ENCODE results near the gene FGF12.
A peak's percentile ranks its signal among the peaks of the same experiment; 100 is the strongest.

Gene FGF12

DNA sequence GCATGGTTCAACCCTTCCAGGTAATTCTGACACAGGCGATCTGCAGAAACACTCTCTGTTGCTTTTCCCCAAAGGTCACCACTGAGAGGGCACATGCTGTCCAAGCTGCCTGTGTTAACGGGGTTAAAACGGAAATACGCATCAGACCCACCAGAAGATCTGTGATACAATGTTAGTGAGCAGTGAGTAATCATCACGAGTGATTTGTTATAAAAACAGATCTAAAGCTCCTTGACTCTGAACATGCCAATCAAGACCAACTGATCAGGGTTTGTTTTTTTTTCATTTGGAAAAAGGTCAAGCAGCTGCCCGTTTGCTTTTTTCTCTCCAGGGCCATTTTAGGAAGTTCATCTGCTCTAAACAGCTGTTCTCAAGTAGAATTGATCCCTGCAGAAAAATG is 43.2 kb downstream of the FGF12 start:
- peak; percentile 1 for DNase-seq (ENCODE audit: low read depth)

DNA sequence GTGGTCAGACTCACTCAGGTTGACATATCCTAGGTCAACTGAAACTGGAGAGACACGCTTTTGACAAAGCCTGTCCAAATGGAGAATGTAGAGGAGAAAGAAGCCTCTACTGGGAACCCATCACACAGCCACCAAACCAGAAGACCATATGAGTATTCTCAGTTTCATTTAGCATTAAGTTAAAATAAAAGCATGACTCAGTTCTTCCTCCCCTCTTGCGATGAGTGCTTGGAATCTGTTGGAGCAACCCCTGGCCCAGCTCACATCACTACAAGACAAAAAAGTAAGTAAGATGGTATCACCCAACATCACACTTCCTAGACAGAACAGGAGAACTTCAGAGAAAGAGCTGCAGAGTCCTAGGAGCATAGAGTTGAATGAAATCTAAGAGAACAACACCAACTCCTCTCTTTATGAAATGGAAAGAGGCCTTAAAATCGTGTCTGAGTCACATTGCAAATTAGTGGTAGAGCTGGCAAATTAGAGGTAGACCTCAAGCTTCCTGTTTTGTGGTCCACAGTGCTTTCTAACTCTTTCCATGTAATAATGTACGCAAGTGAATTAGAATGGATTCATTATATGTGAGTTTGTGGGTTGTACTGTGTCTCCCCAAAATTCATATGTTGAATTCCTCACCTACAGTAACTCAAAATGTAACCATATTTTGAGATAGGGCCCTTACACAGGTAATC is 51.2 kb downstream of the FGF12 start:
- DNase-seq (ENCODE audit: low read depth): no peak

DNA sequence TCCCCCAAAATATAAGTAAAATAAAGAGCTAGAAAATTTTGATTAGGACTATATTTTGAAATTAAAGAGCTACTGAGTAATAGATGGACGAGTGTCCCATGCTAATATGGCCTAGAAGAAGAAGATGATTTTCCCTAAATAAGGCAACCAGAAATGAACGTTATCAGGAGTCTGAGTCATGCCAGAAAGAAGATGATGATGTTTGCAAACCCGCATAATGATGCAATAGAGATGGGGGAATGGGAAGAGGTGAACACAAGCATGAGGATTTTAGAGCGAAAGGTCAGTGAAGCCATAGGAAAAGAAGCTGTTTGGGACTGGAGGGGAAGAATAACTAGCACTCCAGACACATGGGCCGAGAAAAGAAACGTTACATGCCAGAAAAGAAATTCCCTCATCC is 71.7 kb downstream of the FGF12 start:
- DNase-seq (ENCODE audit: low read depth): no peak

DNA sequence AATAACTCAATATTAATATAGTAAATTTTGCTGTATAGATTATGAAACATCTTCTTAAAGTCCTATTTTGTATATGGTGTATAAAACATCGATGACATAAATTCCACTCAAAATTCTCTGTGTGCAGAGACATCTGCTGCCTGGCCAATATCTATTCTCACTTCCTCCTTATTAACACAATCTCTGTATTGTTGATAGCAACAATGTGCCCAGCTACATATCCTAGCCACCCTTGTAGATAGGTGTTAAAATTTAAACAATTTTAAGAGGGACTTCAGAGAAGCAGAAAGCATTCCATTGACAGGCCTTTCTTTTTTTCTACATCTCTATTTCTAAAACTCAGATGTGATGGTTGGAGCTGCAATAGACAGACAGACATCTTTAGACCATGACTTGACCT is 72.3 kb downstream of the FGF12 start:
- DNase-seq (ENCODE audit: low read depth): no peak

DNA sequence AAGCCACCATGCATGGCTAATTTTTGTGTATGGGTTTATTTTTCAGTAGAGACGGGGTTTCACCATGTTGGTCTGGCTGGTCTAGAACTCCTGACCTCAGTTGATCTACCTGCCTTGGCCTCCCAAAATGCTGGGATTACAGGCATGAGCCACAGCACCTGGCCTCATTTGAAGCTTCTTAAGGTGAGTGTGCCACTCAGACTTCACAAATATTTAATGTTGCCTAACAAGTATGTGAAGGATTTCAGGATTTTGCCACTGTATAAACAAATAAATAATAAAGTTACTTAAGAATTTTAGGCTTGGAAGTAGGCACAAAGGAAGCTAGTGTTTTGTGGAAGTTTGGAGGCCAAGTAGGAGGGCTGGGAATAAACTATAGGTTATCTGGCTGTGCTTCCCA is 73.5 kb downstream of the FGF12 start:
- no peak for DNase-seq (ENCODE audit: low read depth)

DNA sequence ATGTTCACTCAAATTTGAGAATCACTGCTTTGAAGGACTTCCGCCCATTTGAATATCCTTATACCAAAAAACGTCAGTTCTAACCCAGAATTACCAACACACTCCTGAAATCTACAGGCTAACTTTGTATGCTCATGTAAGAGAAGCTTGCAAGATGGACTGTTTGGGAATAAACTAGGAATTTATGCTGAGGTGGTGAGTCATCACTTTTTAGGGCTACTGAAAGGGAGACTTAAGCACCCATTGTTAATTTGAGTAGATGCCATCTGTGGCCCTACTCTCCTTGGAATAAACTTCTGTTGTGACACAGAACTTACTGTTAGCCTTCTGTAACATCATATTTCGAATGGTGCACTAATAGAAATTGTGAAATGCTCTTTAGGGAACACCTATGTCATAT is 74.6 kb downstream of the FGF12 start:
- DNase-seq (ENCODE audit: low read depth): no peak

DNA sequence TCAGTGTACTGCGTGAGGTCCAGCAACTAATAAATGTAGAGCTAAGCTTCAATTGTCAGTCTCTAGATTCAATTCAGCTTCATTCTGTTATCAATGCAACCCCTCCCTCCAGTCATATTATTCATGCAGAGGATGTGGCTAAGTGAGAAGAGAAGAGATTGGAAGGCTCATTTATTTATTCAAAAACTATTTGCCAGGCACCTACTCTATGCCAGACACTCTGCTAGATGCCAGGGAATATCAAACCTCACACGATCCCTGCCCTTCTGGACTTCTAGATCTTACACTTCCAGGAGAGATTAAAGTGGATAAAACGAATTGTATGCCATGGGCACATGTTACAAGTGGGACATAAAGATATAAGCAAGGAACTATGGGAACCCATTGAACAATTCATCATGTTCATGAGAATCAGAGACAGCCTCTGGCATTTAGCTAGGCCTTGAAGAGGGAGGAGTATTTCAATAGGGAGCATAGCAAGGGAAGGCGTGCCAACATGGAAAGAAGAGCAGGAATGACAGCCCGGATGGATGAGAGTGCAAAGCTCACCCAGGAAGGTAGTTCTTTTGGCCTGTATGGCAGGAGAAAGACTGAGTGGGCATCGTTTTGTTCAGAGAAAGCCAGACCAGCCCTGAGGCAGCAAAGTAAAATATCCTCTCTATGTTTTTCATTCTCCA is 75.4 kb downstream of the FGF12 start:
- DNase-seq (ENCODE audit: low read depth): no peak

DNA sequence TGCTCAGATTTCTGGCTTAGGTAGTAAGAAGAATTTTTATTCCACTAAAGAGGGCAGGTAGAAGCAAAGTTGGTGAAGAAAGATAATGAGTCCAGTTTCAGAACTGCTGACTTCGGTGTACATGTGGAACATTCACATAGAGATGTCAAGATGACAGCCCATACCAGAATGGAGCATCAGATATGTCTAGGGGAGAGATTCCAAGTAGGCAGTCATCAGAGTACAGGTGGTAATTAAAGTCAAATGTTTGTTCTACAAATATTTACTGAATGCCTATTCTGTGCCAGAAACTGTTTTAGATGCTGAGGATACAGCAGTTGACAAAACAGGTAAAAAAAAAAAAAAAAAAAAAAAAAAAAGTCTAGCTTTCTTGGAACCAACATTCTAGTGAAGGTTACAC is 81.9 kb downstream of the FGF12 start:
- DNase-seq (ENCODE audit: low read depth): no peak

DNA sequence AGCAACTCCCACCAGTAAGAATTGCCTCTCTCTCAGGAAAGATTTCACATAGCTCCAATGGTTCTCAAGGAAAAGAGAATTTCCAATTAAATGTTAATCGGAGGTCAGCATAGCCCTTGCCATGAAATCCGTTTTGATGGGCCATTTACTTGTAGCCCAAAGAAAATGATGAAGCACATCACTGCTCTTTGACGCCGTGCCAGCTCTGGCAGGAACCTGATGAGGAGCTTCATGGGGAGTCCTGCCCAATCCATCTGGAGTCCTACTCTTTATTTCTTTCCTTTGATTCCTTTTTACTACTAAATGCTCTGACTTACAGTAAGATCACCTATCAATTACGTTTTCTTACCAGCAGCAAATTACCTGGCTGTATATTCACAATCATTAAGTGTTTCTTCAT is 84.7 kb downstream of the FGF12 start:
- DNase-seq (ENCODE audit: low read depth): no peak

DNA sequence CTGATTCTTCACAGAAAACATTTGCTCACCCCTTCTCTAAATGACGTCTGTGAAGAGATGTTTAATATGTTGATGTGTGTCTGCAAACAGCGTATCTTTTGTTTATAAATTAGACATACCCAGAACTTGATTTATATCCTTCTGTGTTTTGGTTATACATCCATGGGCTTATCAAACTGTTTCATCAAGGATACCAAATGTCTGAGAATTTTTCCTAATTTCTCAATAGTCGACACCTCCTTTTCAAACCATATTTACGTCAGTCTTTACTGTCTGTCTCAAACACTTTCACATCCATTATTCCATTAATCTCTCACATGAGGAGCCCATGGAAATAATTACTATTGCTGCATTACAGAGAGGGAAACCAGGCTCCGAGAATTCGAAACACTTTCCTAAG is 85.4 kb downstream of the FGF12 start:
- DNase-seq (ENCODE audit: low read depth): no peak

DNA sequence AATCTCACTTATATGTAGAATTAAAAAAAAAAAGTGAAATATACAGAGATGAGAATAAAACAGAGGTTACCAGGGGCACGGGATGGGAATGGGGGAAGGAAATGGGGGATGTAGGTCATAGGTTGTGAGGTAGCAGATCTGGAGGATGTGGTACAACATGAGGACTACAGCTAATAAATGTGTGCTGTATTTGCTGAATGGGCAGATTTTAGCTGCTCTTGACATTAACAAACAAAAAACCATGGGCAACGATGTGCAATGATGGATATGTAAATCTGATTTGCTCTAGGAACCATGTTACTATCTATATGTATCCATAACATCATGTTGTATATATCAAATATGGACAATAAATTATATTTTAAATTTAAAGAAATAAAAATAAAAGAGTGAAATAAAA is 87.4 kb downstream of the FGF12 start:
- DNase-seq (ENCODE audit: low read depth): no peak

DNA sequence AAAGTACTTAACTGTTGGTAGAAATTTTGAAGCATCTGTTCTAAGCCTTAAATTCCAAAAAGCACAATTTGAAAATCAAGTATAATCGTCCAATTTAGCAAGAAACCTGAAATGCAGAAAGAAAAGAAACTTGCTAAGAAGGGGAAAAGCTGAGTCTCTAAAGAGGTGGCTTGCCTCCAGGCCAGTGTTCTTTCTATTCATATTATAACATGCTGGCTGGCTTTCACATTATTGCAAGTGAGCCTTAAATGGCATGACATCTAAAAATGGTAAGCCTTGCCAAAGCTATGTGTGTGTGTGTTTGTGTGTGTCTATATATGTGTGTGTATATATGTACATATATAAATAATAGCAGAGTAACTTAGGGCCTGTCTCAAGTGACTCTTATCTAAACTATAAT is 89.5 kb downstream of the FGF12 start:
- DNase-seq (ENCODE audit: low read depth): no peak

DNA sequence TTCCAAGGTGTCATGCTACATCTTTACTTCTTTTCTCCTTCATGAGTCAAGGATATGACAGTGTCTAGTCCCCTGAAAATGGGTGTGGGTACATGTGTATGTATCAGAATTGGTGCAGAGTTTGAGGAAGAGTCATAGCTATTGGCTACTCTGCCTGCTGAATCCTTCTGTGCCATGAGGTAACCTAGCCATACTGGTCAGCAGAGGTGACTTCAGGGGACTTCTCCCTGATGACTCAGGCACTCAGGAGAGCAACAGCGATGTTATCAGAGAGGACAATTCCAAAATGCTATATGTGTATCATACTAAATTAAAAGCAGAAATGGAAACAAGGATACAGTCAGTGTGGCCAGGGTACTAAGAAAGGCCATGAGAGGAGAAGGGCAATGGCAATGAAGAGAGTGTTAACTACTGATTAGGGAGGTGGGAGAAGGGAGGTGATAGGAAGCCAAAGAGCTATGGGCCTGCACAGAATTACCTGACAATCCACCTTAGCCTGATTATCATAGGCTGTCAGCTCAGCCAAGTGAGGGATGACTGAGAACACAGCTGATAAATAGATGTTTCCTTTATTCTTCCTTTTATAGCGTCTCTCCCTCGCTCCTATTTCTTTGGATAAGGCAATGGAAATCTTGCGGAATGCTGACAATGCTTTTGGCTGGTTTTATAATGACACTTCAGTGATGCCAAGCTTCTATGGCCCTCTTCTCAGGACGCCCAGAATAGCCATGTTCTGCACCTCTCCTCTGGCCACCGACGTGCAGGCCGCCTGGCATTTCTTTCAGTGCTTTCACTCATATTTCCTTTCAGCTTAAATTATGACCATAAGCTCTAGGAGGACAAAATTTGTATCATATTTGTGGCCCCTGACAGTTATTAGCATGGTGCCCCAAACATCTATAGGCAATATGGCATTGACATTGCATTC is 90.6 kb downstream of the FGF12 start:
- DNase-seq (ENCODE audit: low read depth): no peak

DNA sequence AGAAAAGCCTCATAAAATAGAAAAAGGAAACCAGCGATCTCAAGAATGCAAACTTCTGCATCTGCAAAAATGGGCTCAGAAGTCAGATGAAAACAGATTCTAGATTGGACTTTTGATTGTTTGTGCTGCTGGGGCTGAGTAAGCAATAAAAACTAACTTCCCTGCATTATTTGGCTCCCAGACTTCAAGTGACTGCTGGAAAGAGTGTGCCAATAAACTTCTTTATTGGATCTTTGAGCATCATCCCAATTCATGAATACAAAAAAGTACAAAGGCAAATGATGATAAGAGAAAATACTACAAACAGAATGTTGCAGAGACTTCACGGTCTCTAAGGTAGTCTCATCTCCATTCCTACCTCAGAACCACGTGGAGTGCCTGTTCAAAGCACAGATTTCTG is 97.9 kb downstream of the FGF12 start:
- DNase-seq (ENCODE audit: low read depth): no peak

DNA sequence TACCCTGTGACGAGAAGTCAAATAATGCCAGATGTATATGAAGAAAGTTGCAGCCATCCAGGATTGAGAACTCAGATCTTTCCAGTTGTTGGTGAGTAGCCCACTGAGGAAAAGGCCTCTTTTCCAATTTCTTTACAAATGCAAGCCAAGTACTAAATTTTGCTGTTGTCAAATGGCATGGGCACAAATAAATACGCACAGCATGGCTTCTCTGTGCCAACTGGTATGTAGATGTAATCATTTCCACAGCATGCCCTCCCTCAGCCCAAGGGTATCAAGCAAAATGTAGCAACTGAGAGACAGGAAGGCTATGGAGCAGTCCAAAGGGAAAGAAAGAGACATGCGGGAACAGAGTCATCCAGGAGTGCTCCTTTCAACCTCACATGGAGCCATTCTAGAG is 105.4 kb downstream of the FGF12 start:
- no peak for DNase-seq (ENCODE audit: low read depth)

DNA sequence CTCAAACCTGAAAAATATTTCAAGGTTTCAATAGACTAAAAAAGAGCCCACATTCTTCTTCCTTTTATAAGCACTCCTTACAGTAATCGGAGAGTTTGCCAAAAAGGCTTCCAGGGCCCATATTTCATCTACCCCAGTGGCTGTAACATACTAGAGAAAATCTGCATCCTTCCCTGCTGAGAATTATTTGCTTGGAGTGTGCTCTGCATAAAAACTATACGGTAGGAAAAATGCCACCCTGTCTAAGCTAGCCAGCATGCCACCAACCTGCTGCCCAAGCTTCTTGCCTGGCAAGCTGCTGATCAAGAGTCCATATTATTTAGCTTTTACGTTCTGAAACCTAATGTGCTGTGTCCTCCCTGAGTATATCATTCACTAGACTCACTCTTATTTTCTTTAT is 107.1 kb downstream of the FGF12 start:
- no peak for DNase-seq (ENCODE audit: low read depth)

DNA sequence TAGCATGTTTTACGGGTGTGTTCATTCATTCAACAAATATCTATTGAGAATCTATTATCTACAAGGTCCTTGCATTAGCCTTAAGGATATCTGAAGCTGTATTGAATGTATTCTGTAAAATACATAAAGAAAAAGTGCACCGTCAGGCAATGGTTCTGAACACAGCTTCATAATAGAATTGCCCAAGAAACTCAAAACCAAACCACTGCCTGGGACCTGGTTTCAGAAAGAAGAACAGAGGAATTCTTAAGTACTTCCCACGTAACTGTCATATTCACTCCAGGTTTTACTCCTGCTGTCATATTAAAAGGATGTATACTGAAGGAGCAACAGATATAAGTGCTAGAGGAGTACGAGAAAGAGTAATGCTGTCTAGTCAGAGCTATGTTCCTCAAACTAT is 115.9 kb downstream of the FGF12 start:
- DNase-seq (ENCODE audit: low read depth): no peak

DNA sequence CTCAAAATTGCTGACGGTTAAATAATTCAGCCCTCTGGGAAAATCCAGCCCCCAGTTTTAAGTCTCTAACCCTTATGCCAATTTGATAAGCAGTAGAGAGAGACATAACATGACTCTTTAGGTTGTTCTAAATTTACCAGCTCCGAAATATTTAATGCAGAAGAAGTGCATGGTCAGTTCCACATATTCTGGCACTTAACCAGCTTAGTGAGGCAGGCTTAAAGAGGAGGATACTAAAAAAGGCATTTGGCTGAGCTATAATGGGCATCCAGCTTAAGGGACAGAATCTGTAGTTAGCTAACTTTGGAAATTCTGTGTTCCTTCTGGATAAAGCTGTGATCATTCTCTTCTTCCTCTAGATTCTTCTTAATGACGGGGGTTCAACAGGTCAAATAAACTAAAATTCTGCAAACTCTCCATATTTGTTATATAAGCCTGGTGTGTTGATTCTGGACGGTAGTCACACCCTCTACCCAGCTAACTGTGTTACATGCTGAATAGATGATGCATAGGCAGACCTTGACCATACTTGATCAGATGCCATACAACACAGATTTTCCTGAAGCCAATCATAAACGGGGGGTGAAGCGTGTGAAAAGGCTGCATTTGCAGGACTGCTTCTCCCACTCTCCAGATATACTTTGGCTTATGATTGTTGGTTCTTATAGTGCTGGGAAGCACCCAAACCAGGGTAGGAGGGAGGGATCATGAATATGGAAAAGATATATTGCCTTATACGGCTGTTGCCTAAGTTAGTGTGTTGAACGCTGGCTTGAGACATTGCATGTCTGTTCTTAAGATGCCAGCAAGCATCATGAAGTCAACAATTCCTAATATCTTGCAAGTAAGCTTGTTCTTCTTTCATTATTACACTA is 118.4 kb downstream of the FGF12 start:
- no peak for DNase-seq (ENCODE audit: low read depth)

DNA sequence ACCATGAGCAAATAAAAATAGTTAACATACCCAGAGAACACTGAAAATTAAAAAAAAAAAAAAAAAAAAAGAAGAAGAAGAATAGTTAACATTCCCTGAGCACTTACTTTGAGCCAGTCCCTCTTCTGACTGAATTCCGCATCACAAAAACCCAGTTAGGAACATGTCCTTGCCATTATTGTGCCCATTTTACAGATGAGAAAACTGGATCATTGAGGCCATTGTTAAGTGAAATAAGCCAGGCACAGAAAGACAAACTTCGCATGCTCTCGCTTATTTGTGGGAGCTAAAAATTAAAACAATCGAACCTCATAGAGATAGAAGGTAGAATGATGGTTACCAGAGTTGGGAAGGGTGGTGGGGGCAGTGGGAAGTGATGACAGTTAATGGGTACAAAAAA is 119.5 kb downstream of the FGF12 start:
- no peak for DNase-seq (ENCODE audit: low read depth)

DNA sequence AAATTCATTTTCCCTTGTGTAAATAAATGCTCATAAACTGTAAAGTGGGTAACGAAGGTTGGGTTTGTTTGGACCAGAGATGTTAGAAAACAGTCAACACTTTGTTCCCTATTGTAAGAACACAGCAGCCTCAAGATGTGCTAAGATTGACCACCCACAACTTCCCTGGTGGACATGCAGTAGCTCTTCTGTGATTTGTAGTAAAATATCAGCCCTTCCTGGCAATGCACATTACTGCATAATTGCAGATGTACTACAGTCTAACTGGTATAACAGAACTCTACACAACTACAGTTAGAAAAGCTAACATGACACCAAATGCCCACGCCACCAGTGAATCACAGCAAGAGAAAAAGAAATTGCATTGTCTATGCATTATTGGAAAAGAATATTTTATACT is 129.4 kb downstream of the FGF12 start:
- DNase-seq (ENCODE audit: low read depth): no peak

DNA sequence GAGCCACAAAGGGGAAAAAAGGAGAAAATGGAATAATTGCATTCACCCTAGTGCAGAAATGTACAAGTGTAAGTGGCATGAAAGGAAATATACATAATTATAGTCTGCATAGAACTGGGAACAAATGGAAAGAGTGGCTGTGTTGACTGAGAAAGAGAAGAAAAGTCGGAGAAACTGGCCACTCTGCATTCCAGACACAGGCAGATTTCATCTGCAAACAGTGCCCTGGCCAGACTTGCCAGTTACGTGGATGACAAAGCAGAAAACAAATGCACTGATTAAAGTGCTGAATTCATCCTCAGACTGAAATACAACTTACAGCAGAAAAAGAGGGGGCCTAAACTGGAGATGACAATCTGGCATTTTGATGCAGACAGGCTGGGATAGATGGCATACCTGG is 129.8 kb downstream of the FGF12 start:
- DNase-seq (ENCODE audit: low read depth): no peak

DNA sequence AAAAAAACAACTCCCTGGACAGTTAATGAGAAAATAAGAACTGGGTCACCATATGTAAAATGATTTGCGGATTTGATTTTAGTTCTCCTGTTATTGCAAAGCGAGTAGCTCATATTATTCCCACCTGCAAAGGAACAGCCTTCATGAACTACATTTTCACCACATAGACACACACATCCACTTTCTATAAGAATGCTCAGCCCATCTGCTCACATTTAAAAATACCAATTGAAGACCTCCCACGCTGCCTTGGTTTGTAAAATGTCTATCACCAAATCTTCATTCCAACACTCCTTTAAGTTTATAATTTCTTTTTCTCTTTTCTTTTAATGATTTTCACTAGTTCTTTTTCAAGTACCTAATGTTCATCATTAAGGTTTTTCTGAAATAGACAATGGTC is 148.6 kb downstream of the FGF12 start:
- DNase-seq (ENCODE audit: low read depth): no peak
